Activated effector memory CD4-positive, alpha-beta T cell treated with Interleukin-2 at 50 U/mL for 16 hours (primary cell): ENCODE results near the gene CIC.

Source experiments
- DNase-seq: peaks from one replicate; pipeline ENCODE4 v3.0.0-alpha.2; 2020

CIC gene

DNA sequence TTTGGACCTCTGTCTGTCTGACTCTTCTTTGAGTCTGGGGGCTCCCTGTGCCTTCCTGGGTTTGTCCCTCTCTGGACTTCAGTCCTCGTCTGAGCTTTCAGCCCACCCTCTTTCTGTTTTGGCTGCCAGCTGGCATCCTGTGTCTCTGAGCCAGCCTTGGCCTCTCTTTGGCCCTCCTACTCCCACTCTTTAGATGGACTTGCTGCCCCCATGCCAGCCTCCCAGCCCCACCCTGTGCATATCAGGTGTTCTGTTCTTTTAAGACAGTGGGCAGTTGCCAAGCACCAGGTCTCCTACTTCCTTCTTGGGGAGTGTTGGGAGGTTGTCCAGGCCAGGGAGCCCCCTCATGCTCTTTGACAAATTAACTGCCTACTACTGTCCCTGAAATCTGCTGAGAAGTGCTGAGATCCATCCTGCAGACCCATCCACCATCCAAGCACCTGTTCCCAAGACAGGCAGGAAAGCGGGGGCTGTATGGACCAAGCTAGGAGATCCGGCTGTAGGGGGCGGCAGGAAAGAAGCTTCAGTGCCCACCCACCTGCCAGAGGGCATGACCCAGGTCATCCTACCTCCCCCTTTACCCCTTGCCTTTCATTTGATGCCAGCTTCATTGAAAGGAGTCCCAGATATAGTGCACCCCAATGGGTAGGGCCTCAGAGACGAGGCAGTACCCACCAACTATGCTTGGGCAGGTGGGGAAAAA is 9.6 kb downstream of the CIC start:
- no peak for DNase-seq

DNA sequence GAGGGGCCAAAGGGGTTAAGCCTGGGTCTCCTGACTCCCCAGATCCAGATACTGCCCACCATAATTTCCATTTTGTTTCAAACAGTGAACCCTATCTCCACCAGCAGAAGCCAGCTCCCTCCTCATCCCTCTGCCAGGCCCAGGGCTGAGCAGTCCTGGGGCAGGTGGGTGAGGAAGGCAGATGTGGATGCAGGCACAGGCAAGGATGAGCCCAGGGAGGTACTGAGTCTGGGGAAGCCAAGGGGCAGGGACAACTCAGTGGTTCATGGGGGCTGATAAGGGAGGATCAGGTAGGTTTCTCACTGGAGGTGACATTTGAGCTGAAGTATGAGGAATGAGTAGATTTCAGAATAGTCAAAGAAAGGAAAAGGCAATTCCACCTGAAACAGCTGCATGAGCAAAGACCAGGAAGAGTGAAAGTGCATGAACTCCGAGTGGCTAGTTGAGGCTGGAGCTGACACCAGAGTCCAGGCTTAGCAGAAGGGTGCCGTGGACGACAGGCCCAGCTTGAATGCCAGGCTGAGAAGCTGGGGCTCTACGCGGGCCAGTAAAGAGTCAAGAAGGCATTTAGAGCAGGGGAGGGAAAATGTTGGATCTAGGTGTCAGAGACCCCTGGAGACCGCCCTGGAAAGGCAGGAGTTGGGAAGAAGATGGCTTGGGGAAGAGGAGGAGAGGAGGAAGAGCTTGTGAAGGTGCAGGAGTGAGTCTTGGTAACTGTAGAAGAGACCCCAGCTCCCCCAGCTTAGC is 10.3 kb downstream of the CIC start:
- DNase-seq: no peak

- DNase-seq: peak; percentile 78
Measured at GRCh38 chr19:42279902-42280814, 11.1 kb downstream of the CIC start.

GRCh38 chr19:42280815-42281145 is 11.7 kb downstream of the CIC start:
- DNase-seq: no peak

- DNase-seq: no peak
Measured at GRCh38 chr19:42281146-42281826, 12.2 kb downstream of the CIC start.

GRCh38 chr19:42281827-42282762 is 13.0 kb downstream of the CIC start:
- DNase-seq: no peak

DNA sequence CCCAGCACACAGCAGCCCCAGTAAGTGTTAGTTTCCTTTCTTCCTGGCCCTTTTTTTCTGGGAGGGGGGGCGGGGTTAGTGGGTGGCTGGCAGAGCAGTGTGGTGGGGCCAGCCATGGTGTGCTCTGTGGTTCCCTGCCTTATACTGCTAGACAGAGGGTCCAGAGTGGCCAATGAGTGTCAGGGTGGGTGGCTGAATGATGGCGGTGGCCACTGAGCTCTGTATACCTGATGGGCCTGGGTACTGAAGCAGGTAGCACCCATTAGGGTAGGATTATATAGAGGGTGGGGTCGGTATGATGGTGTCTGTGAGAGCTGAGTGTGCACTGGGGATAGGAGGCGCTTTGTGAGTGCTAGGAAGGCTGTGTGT is 13.8 kb downstream of the CIC start:
- no peak for DNase-seq

GRCh38 chr19:42283188-42284065 is 14.4 kb downstream of the CIC start:
- peak; percentile 96 for DNase-seq

- DNase-seq: peak; percentile 79
Measured at GRCh38 chr19:42284066-42284501, 15.0 kb downstream of the CIC start.

DNA sequence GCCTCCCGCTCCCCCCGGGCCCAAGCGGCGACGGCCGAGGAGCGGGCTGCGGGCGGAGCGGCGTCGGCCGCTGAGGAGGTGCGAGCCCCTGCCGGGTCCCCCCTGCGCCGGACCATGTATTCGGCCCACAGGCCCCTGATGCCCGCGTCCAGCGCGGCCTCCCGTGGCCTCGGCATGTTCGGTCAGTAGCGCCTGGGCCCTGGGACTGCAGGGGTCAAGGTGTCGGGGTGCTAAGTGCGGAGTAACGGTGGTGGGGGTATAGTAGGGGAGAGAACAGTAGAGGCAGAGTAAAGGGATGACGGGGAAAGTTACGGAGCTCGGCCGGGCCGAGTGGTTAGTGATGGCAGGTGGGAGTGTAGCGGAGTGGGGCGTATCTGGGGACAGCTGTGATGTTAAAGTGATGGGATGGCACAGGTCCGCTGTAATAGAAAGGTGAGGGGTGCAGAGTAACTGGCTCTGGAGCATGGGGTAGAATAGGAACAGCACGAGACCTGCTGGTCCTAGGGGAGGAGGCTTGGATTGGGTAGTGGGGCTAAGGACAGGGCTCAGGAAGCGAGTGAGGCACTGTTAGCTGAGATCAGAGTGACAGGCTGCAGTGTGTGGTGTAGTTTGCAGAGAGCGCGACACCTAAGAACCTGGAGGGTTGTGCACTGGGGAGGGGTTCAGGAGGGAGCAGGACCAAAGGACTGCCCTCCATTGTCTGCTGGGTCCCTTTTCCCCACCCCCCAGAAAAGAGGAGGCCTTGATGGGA is 15.7 kb downstream of the CIC start:
- DNase-seq: no peak

GRCh38 chr19:42285541-42285941 is 16.5 kb downstream of the CIC start:
- DNase-seq: no peak

GRCh38 chr19:42285988-42286348 is 16.9 kb downstream of the CIC start:
- no peak for DNase-seq

- no peak for DNase-seq
Measured at GRCh38 chr19:42286349-42287016, 17.4 kb downstream of the CIC start.

- no peak for DNase-seq
Measured at GRCh38 chr19:42287017-42287826, 18.2 kb downstream of the CIC start.

DNA sequence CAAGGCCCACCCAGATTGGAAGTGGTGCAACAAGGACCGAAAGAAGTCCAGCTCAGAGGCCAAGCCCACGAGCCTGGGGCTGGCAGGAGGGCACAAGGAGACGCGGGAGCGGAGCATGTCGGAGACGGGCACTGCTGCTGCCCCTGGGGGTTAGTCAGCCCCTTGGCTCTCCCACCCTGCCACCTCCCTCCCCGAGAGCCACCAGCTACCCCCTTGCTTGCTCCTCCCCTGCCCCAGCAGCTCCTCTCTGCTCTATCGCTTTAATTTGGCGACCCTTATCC is 18.7 kb downstream of the CIC start:
- DNase-seq: no peak

DNA sequence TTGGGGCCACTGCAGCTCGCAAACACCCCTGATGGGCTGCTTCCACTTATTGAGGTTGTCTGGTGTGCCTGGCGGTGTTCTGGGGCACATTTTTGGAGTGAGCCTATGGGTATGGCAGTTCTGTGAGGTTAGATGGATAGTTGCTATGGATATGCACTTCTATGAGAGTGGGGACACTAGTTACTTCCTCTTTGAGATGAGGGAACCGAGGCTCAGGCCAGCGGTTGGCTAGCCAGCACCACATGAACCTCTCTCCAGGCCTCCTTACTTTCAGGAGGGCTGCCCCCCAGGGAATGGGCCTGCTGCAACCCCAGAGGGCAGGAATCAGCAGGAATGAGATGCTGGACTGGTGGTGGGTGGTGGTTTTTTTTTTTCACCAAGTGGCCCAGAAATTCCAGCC is 19.3 kb downstream of the CIC start:
- no peak for DNase-seq

- DNase-seq: no peak
Measured at GRCh38 chr19:42288881-42289555, 20.0 kb downstream of the CIC start.

DNA sequence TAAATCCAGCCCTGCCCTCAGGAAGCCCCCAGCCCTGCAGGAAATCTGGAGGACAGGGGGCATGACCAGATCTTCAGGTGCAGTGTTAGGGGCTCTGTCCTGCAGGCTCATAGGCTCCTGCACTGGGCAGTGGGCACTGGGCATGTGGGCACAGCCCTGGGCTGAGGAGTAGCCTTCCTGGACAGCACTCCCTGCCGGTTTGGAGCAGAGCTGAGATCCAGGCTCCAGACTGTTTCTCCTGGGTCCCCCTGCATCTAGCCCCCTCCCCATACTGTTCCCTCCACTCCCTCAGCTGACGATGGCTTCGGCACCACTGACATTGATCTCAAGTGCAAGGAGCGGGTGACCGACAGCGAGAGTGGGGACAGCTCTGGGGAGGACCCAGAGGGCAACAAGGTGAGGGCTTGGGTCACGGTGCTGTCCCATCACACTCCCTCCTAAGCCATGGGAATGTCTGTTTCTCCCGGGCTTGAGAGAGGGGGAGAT is 20.5 kb downstream of the CIC start:
- no peak for DNase-seq
